HUES6 (cell line): Measurements from ENCODE around the gene CAPN11.

Source experiments
- H3K27ac ChIP-seq: 2 replicates; pipeline ENCODE4 v1.7.0; 2013; ENCODE audit warnings: low read depth, mild to moderate bottlenecking, low read length, inconsistent platforms
- H3K27me3 ChIP-seq: 2 replicates; pipeline ENCODE4 v1.6.1; 2013; ENCODE audit warnings: low read length; ENCODE audit not compliant: control insufficient read depth, insufficient read depth
- H3K36me3 ChIP-seq: 2 replicates; pipeline ENCODE4 v1.6.1; 2013; ENCODE audit warnings: low read length; ENCODE audit not compliant: control insufficient read depth, insufficient read depth
- H3K4me1 ChIP-seq: 2 replicates; pipeline ENCODE4 v1.6.1; 2013; ENCODE audit warnings: low read length; ENCODE audit not compliant: control insufficient read depth, insufficient read depth
- H3K4me3 ChIP-seq: 2 replicates; pipeline ENCODE4 v1.5.1; 2013; ENCODE audit warnings: low read depth, low read length
- H3K9ac ChIP-seq: one replicate; pipeline ENCODE4 v1.6.1; 2013; ENCODE audit warnings: mild to moderate bottlenecking, low read length
- H3K9me3 ChIP-seq: 2 replicates; pipeline ENCODE4 v1.6.1; 2013; ENCODE audit warnings: low read depth, low read length; ENCODE audit not compliant: control insufficient read depth, insufficient read depth

CAPN11 gene

DNA sequence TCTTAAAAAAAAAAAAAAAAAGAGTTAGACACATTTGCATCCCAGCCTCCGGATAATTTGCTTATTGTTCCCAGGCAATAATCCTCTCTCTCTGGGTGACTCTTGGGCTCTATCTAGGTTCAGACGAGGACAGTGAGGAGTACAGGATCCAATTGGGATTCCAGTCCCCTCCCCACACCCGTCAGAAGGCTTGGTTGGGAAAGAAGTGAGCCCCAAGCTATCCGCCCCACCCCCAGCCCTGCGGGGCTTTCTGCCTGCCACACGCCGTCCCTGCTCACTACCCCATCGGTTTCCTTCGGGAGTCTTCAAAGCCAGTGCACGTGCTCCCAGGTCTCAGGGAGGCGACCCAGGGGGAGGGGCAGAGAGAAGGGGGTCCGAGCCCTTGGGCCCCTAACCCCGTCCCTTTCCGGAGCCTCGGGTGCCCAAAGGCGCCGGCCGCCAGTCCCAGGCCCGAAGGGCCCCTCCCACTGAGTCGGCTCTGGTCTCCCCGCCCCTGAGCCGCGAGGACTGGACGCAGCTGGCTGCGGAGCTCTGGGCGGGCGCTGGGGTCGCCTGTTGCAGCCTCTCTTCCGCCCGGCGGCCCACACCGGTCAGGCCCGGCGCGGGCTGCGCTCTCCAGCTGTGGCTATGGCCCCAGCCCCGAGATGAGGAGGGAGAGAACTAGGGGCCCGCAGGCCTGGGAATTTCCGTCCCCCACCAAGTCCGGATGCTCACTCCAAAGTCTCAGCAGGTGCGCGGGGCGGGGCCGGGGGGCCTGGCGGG lies 60.6 kb downstream of the CAPN11 start:
- peaks cover 55% of the 10 kb centered on the region for H3K4me1 ChIP-seq
- H3K4me3 ChIP-seq, result peak overlapping the region; percentile 64
- no peaks in the 10 kb centered on the region for H3K27me3 ChIP-seq
- no peaks in the 10 kb centered on the region for H3K9me3 ChIP-seq
- H3K27ac ChIP-seq, result peak overlapping the region; percentile 93
- H3K36me3 ChIP-seq, result no peaks in the 10 kb centered on the region
- peak overlapping the region; percentile 86 for H3K9ac ChIP-seq

DNA sequence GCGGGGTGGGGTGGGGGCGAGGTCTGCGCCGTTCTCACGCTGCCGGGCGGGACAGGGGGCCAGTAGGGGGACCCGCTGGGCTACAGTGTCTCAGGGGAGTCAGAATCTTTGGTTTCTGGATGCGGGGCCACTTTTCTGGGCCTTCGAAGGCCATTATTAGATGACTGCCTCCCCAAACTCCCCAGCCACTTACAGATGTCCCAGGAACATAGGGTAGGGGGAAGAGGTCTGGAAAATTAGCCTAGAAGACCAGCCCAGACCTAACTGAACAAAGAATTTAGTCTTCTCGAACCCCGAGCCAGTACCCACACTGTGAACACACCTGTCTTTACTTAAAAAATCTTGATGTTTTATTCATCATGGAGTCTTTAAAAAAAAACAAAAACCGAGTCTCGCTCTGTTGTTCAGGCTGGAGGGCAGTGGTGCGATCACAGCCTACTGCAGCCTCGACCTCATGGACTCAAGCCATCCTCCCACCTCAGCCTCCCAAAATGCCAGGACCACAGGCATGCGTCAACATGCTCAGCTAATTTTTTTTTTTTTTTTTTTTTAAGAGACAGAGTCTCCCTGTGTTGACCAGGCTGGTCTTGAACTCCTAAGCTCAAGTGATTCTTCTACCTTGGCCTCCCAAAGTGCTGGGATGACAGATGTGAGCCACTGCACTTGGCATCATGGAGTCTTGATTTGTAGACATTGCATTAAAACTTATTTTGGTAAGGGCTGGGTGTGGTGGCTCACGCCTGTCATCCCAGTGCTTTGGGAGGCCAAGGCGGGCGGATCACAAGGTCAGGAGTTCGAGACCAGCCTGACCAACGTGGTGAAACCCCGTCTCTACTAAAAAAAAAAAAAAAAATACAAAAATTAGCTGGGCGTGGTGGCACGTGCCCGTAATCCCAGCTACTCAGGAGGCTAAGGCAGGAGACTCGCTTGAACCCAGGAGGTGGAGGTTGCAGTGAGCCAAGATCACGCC lies 61.5 kb downstream of the CAPN11 start:
- H3K36me3 ChIP-seq, result no peaks in the 10 kb centered on the region
- no peak overlapping the region for H3K9ac ChIP-seq
- H3K4me3 ChIP-seq, result peak overlapping the region; percentile 42
- no peak overlapping the region for H3K27ac ChIP-seq
- H3K27me3 ChIP-seq, result no peaks in the 10 kb centered on the region
- H3K4me1 ChIP-seq, result peaks cover 63% of the 10 kb centered on the region
- H3K9me3 ChIP-seq, result no peaks in the 10 kb centered on the region

DNA sequence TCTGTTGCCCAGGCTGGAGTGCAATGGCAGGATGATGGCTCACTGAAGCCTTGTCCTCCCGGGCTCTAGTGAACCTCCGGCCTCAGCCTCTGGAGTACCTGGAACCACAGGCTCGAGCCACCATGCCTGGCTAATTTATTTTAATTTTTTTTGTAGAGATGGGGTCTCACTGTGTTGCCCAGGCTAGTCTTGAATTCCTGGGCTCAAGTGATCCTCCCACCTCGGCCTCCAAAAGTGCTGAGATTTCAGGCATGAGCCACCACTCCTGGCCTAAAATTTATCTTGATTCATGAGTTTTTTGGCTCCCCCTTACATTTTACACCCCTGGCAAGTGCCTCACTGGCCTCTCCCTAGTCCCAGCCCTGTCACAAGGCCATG lies 62.3 kb downstream of the CAPN11 start:
- Histone ChIP-seq H3K9me3 (no peaks in the 10 kb centered on the region), H3K4me3 (no peak overlapping the region), H3K27me3 (no peaks in the 10 kb centered on the region), H3K36me3 (no peaks in the 10 kb centered on the region), H3K4me1 (peaks cover 69% of the 10 kb centered on the region), H3K27ac (no peak overlapping the region), H3K9ac (no peak overlapping the region)

DNA sequence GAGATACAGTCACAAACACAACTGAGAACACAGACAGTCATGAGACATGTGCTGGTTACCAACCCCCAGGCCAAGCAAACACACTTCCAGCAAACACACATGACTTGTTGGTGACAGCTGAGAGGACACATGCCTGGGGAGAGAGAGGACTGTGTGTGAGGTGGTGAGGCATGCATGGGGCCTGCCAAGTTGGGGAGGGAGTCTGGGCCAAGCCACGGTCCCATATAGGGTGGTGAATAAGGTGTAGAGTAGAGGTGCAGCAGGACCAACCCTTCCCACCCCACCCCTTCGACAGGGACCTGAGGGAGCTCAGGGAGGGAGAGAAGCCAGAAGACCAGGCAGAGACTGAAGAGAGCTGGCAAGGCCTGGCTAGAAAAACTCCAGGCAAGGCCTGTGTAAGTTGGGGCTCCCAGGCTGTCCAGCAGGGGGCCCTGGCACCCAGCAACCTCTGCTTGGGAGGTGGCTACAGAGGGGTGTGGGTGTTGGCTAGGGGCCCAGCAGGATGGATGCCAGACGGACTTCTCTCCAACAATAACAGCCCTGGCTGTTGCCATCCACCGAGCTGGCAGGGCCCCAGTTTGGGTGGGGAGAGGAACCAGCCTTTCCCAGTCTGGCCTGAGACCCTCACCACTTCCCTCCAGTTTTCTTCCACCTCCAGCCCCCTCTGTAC lies 62.8 kb downstream of the CAPN11 start:
- no peaks in the 10 kb centered on the region for H3K27me3 ChIP-seq
- no peak overlapping the region for H3K27ac ChIP-seq
- H3K9ac ChIP-seq, result no peak overlapping the region
- H3K4me3 ChIP-seq, result no peak overlapping the region
- H3K4me1 ChIP-seq, result peaks cover 74% of the 10 kb centered on the region
- H3K36me3 ChIP-seq, result no peaks in the 10 kb centered on the region
- no peaks in the 10 kb centered on the region for H3K9me3 ChIP-seq

DNA sequence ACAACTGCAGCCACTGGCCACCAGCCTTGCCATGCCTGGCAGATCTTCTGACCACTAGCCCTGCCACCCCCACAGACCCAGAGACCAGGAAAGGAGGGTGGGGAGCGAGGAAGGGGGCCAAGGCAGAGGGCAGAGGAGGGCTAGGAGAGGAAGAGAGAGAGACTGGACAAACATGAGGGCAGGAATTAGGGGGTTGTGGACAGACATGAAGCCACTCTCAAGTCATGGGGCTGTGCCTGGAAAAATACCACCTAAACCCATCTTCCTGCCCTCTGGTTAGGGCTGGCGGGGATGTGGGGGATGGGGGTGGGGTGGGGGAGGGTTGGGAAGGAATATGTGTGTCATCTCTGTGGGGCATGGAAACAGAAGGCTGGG lies 63.3 kb downstream of the CAPN11 start:
- no peaks in the 10 kb centered on the region for H3K36me3 ChIP-seq
- H3K4me1 ChIP-seq, result peaks cover 73% of the 10 kb centered on the region
- H3K9me3 ChIP-seq, result no peaks in the 10 kb centered on the region
- H3K4me3 ChIP-seq, result no peak overlapping the region
- H3K27me3 ChIP-seq, result no peaks in the 10 kb centered on the region
- H3K9ac ChIP-seq, result no peak overlapping the region
- H3K27ac ChIP-seq, result no peak overlapping the region

DNA sequence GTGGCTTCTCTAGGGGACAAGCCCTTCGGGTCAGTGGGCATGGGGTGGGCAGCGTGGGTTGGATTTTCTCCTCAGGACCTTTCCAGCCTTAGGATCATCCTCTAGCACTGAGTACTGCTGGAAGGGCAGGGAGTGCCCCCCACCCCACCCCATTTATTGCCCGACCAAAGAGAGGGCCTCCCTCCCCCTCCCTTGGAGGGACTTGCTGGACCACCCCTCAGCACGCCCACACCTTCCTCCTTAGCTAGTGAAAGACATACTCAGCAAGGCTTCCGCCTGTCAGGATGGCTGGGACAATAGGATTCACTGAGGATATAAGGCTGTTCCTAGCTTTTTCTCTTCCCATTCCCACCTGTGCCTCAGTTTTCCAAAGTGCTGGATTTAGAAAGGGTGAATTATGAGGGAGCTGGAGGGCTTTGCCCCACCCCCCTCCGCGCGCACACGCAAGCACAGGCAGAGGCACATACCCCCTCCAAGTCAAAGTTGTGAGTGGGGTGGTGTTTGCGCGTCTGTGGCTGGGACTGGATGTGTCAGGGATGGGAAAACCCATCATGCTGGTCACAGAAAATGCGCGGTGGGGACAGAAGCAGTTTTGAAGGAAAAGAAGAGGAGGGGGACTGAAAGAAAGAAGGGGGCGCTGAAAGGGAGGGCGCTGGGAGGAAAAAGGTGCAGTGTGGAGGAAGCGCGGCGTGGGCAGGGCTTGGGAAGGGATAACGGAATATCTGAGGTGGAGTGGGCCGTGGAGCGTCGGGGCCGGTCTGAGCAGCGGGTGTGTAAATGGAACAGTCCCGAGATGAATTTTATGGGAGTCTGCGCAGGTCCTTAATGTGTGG lies 64.1 kb downstream of the CAPN11 start:
- no peak overlapping the region for H3K27ac ChIP-seq
- H3K27me3 ChIP-seq, result no peaks in the 10 kb centered on the region
- H3K4me1 ChIP-seq, result peaks cover 66% of the 10 kb centered on the region
- no peaks in the 10 kb centered on the region for H3K36me3 ChIP-seq
- H3K9ac ChIP-seq, result peak overlapping the region; percentile 10
- peak overlapping the region; percentile 80 for H3K4me3 ChIP-seq
- no peaks in the 10 kb centered on the region for H3K9me3 ChIP-seq

DNA sequence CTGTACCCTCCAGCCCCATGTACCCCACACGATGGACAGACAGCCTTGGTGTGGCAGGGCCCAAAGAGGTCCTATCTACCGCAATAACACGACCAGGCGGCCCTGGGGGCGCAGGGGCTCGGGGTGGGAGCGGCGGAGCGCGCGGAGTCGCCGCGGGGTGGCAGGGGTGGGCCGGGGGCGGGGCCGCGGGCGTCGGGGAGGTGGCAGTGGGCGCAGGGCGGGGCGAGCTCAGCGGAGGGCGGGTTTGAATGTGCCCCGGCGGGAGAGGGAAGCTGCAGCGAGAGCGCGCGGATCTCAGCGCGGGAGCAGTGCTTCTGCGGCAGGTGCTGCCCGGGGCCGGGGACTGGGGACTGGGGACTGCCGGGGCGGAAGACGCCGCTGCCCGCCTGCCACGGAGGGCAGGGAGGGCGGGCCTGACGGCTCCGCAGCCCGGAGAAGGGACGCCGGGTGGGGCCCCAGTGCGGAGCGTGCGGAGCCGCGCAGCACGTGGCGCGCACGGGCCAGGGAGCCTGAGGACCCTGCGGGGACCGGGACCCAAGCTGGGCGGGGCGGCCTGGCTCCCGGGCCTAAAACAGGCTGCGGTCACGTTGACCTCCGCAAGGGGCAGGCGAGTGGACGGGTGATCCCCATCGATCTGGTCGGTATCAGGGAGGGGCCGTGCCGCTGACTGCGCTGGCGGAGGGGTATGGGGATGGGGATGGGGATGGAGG lies 64.9 kb downstream of the CAPN11 start, which contains the start of gene SLC29A1:
SLC29A1 (plus strand) TSS at position 277 of the 710 bp plus-strand sequence. CDS start 3,719 bp downstream, outside the sequence.
- Histone ChIP-seq H3K36me3 (peaks cover 7% of the 10 kb centered on the region; the same call in 1 of the 2 replicates), H3K9me3 (no peaks in the 10 kb centered on the region), H3K9ac (peak within 1 kb of the TSS; percentile 55), H3K4me3 (peak within 1 kb of the TSS; percentile 80), H3K4me1 (peaks cover 58% of the 10 kb centered on the region), H3K27me3 (no peaks in the 10 kb centered on the region), H3K27ac (peak within 1 kb of the TSS; percentile 61; the same call in 1 of the 2 replicates)

DNA sequence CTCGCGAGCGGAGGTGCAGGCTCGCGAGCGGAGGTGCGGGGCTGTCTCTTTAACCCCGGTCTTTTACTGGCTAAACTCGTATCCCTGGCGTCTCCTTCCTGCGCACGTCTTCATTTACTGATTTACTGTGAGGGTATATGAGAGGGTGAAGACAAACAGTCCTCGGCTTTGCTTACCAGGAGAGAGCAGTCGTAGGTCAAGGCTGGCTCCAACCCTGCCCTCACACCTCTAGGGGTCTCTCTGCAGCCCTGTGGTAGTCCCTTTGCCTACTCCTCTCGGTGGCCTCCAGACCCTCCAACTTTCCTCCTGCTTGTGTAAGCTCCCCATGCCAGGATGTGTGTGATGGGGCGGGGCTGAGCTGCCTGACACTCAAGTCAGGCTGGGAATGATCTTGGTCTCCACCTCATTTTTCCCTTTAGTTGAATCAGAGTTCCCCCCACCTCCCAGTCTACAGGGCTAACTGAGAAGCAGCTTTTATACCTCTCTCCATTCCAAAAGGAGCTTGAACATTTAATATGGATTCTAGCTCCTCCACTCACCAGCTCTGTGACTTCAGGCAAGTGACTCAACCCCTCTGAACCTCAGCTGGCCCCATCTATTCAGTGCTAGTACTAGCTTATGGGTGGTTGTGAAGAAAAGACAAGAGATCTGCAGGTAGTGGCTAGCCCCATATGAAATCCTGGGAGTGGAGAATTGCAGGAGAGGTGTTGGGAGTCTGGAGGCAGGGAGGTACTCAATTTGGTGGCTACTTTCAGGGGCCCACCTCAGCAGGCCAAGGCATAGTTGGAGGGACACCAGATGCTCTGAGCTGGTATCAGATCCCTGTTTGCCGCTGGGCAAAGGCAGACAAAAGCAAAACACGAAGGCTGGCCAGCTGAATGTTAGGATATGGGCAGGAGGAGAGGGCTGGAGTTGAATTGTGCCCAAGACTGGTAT lies 65.7 kb downstream of the CAPN11 start:
- Histone ChIP-seq H3K9me3 (no peaks in the 10 kb centered on the region), H3K9ac (peak overlapping the region; percentile 51), H3K27me3 (no peaks in the 10 kb centered on the region), H3K36me3 (peaks cover 16% of the 10 kb centered on the region), H3K4me1 (peaks cover 50% of the 10 kb centered on the region), H3K4me3 (peak overlapping the region; percentile 80), H3K27ac (no peak overlapping the region; the same call in 1 of the 2 replicates)

DNA sequence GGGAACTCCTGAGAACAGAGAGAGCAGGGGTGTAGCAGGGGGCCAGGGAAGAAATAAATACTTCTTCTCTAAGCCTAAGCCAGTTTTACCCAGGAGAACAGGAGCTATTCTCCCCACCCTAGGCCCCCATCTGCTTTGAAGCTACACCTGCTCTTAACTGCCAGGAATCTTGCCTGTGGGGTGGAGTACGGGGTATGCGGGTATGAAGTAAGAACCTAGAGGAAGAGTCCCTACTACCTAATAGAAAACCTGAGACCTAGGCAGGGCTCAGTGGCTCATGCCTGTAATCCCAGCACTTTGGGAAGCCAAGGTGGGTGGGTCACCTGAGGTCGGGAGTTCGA lies 66.3 kb downstream of the CAPN11 start:
- H3K4me1 ChIP-seq, result peaks cover 48% of the 10 kb centered on the region
- H3K27ac ChIP-seq, result no peak overlapping the region
- peak overlapping the region; percentile 51 for H3K9ac ChIP-seq

More for the DNA sequence above, 66.3 kb downstream of the CAPN11 start:
- Histone ChIP-seq H3K9me3 (no peaks in the 10 kb centered on the region), H3K36me3 (peaks cover 22% of the 10 kb centered on the region), H3K4me3 (peak overlapping the region; percentile 80), H3K27me3 (no peaks in the 10 kb centered on the region)
